Osteocyte (in vitro differentiated cells): ENCODE results near the gene TNKS1BP1. TPM values are rescaled to one million over a fixed set of nuclear protein-coding genes. Genes with fewer than 3 reads are reported as not detected.

Experiments used
- DNase-seq: peaks from one replicate; pipeline ENCODE4 v3.0.0; 2021; ENCODE audit warnings: mixed read lengths; ENCODE audit not compliant: unreplicated experiment; ENCODE audit errors: extremely low spot score
- H3K27ac Mint-ChIP-seq: one replicate; pipeline ENCODE4 v1.8.0; 2021; ENCODE audit warnings: mild to moderate bottlenecking, mixed read lengths; ENCODE audit not compliant: unreplicated experiment
- H3K27me3 Mint-ChIP-seq: one replicate; pipeline ENCODE4 v1.8.0; 2021; ENCODE audit warnings: mixed read lengths; ENCODE audit not compliant: unreplicated experiment
- H3K36me3 Mint-ChIP-seq: one replicate; pipeline ENCODE4 v1.8.0; 2021; ENCODE audit warnings: mixed read lengths; ENCODE audit not compliant: unreplicated experiment
- H3K4me1 Mint-ChIP-seq: one replicate; pipeline ENCODE4 v1.8.0; 2021; ENCODE audit warnings: mixed read lengths; ENCODE audit not compliant: unreplicated experiment
- H3K4me3 Mint-ChIP-seq: one replicate; pipeline ENCODE4 v1.8.0; 2021; ENCODE audit warnings: mild to moderate bottlenecking, moderate library complexity, mixed read lengths; ENCODE audit not compliant: unreplicated experiment
- H3K9me3 Mint-ChIP-seq: one replicate; pipeline ENCODE4 v1.8.0; 2021; ENCODE audit warnings: mixed read lengths; ENCODE audit not compliant: unreplicated experiment
- CTCF ChIP-seq: fragments of 200-600 bp; sonication (generic); IDR thresholded peaks from 2 replicates; pipeline ENCODE4 v1.5.0; 2021; ENCODE audit warnings: antibody characterized with exemption, mild to moderate bottlenecking, moderate library complexity
- long read RNA-seq: library from polyadenylated mRNA; unstranded; transcript quantifications from one replicate; pipeline ENCODE4 v2.0.0, GENCODE V29; 2021
- total RNA-seq: library from RNA; stranded (reverse); gene quantifications from 2 replicates; pipeline ENCODE4 v1.2.1, GENCODE V29; 2021

The TNKS1BP1 gene, protein sequence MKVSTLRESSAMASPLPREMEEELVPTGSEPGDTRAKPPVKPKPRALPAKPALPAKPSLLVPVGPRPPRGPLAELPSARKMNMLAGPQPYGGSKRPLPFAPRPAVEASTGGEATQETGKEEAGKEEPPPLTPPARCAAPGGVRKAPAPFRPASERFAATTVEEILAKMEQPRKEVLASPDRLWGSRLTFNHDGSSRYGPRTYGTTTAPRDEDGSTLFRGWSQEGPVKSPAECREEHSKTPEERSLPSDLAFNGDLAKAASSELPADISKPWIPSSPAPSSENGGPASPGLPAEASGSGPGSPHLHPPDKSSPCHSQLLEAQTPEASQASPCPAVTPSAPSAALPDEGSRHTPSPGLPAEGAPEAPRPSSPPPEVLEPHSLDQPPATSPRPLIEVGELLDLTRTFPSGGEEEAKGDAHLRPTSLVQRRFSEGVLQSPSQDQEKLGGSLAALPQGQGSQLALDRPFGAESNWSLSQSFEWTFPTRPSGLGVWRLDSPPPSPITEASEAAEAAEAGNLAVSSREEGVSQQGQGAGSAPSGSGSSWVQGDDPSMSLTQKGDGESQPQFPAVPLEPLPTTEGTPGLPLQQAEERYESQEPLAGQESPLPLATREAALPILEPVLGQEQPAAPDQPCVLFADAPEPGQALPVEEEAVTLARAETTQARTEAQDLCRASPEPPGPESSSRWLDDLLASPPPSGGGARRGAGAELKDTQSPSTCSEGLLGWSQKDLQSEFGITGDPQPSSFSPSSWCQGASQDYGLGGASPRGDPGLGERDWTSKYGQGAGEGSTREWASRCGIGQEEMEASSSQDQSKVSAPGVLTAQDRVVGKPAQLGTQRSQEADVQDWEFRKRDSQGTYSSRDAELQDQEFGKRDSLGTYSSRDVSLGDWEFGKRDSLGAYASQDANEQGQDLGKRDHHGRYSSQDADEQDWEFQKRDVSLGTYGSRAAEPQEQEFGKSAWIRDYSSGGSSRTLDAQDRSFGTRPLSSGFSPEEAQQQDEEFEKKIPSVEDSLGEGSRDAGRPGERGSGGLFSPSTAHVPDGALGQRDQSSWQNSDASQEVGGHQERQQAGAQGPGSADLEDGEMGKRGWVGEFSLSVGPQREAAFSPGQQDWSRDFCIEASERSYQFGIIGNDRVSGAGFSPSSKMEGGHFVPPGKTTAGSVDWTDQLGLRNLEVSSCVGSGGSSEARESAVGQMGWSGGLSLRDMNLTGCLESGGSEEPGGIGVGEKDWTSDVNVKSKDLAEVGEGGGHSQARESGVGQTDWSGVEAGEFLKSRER (N-terminal part only)
- total RNA-seq, result 152 and 169 TPM in 2 replicates
- long read RNA-seq, partial matches to known transcripts, result 1 of 3 reads
- long read RNA-seq, other reads (novel, unspliced or antisense), result 1 of 3 reads

DNA sequence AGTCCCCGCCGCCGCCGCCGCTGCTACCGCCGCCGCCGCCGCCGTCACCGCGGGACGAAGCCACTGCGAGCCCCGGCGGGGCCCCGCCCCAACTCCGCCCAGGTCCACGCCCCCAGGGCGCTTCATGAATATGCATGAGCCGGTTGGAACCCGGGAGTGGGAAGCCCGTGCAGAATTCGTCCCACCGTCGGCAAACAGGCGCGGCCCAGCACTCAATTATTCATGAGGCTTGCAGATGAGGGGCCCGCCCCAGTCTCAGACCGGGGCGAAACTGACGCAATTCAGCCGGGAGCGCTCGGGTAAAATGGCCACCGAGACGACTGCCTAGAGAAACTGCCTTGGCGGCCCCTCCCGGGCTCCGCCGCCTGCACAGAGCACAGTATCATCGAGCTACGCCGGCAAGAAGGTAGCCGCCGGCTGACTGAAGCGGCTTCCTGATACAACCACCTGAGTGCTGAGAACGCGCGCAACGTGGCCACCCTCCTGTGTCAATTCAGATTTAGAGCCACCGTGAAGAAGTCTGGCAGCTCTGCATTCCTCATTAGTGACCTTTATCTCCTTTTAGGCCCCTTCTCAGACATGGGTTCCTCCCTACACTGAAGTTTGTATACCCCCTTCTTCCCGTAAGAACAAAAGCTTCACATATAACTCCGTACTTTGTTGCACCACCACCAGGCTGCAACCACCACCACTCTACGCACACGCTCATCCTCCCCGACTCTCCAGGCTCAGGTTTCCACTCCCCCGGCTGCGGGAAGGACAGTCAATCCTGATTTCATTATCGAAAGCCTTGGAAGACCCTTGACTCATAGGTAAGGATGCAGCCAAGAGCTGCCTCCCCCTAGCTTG lies at the start of gene TNKS1BP1:
TNKS1BP1 (minus strand) TSS at position 67 of the 849 bp plus-strand sequence. CDS start 3,067 bp downstream, outside the sequence.
- Mint-ChIP-seq H3K4me3 (peak within 1 kb of the TSS; percentile 90), H3K27me3 (no peaks in the 10 kb centered on the region), H3K9me3 (no peaks in the 10 kb centered on the region), H3K27ac (peak within 1 kb of the TSS; percentile 100), H3K36me3 (peaks cover 37% of the 10 kb centered on the region), H3K4me1 (peaks cover 52% of the 10 kb centered on the region)
- peak; percentile 99 for DNase-seq
- TF ChIP-seq CTCF, result no peak

GRCh38 chr11:57373146-57373545 lies 48.4 kb upstream of the TNKS1BP1 start:
- Mint-ChIP-seq H3K27me3 (peaks cover 21% of the 10 kb centered on the region), H3K4me1 (peaks cover 3% of the 10 kb centered on the region), H3K4me3 (no peak overlapping the region), H3K27ac (no peak overlapping the region), H3K9me3 (no peaks in the 10 kb centered on the region), H3K36me3 (no peaks in the 10 kb centered on the region)
- no peak for TF ChIP-seq CTCF
- DNase-seq, result no peak

- Mint-ChIP-seq H3K27ac (no peak overlapping the region), H3K9me3 (no peaks in the 10 kb centered on the region), H3K4me1 (peaks cover 3% of the 10 kb centered on the region), H3K36me3 (no peaks in the 10 kb centered on the region), H3K4me3 (no peak overlapping the region), H3K27me3 (peaks cover 20% of the 10 kb centered on the region)
- no peak for DNase-seq
- TF ChIP-seq CTCF, result no peak
Measured at GRCh38 chr11:57370941-57371340, 46.2 kb upstream of the TNKS1BP1 start.

DNA sequence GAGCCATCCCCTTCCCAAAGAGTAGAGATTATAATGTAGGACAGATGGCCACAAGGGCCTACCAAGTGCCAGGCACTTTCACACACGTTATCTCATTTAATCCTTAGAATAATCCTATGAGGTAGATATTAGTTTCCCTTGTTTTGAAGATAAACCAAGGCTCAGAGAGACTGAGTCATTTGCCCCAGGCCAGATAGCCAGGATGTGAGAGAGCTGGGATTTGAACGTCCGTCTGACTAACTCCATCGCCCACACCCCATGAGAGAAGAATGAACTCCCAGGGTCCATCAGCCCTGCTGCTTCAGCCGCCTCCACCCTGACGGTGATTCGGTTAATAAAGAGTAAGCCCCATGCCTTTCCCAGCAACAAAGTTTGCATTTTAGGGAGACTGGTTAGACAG lies 45.5 kb upstream of the TNKS1BP1 start:
- Mint-ChIP-seq H3K27ac (no peak overlapping the region), H3K27me3 (peaks cover 23% of the 10 kb centered on the region), H3K4me3 (no peak overlapping the region), H3K36me3 (no peaks in the 10 kb centered on the region), H3K9me3 (no peaks in the 10 kb centered on the region), H3K4me1 (peaks cover 3% of the 10 kb centered on the region)
- TF ChIP-seq CTCF, result no peak
- no peak for DNase-seq
